ENCODE measurements around the gene KCNMA1. TPM values are rescaled to one million over a fixed set of nuclear protein-coding genes. Genes with fewer than 3 reads are reported as not detected.

KCNMA1 gene
- polyA plus RNA-seq, 1 donor from 2014 or later, result 60.8 TPM

DNA sequence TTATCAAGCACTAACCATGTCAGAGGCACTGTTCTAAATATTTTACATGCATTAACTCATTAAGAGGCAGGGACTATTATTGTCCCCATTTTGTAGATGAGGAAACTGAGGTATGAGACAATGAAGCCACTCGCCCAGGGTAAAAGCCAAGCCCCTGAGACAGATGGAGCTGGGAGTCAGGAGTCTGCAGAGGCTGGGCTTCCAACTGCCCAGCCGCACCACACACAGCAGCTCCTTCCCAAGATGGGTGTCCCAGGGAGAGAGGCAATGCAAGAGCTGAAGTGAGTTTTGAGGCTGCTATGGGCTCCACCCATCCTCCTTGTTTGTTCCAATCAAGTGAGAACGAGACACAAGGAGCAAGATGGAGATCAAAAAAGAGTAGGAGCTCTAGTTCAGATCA lies 244.2 kb downstream of the KCNMA1 start:
- Histone ChIP-seq H3K9me3 (ENCODE audit: low read length) (no peaks in the 10 kb centered on the region), H4K20me1 (ENCODE audit: insufficient read depth) (no peaks in the 10 kb centered on the region), H3K27ac (ENCODE audit: low read length) (no peak overlapping the region), H2AFZ (ENCODE audit: low read depth, low read length) (no peak overlapping the region), H3K9me2 (ENCODE audit: insufficient read depth, low read length) (no peaks in the 10 kb centered on the region), H3K9ac (ENCODE audit: low read length) (no peak overlapping the region), H3K36me3 (ENCODE audit: insufficient read depth, low read length) (no peaks in the 10 kb centered on the region), H3K79me2 (replicated peaks; ENCODE audit: insufficient read depth, low read length) (no peaks in the 10 kb centered on the region), H3K4me3 (ENCODE audit: low read length) (no peak overlapping the region), H3K27me3 (ENCODE audit: insufficient read depth, low read depth, low read length) (no peaks in the 10 kb centered on the region), H3K4me2 (ENCODE audit: low read length) (no peak overlapping the region), H3F3A (ENCODE audit: insufficient read depth, low read length, poor library complexity, severe bottlenecking) (no peaks in the 10 kb centered on the region)
- TF ChIP-seq REST (IDR thresholded peaks at IDR 0.05; ENCODE audit: borderline replicate concordance) (no peak), CTCF (IDR thresholded peaks at IDR 0.05; ENCODE audit: poor library complexity, severe bottlenecking) (no peak), POLR2AphosphoS5 (IDR thresholded peaks at IDR 0.05) (no peak), TAF1 (IDR thresholded peaks at IDR 0.05; ENCODE audit: low read depth) (no peak), MXI1 (conservative IDR thresholded peaks at IDR 0.05; ENCODE audit: poor library complexity, severe bottlenecking) (no peak), SMC3 (conservative IDR thresholded peaks at IDR 0.05; ENCODE audit: poor library complexity) (no peak), EZH2 (IDR thresholded peaks at IDR 0.05; ENCODE audit: borderline replicate concordance, insufficient read depth, low read length, poor library complexity, severe bottlenecking) (no peak), EP300 (conservative IDR thresholded peaks at IDR 0.05; ENCODE audit: poor library complexity, severe bottlenecking) (no peak), RAD21 (conservative IDR thresholded peaks at IDR 0.05) (no peak)

DNA sequence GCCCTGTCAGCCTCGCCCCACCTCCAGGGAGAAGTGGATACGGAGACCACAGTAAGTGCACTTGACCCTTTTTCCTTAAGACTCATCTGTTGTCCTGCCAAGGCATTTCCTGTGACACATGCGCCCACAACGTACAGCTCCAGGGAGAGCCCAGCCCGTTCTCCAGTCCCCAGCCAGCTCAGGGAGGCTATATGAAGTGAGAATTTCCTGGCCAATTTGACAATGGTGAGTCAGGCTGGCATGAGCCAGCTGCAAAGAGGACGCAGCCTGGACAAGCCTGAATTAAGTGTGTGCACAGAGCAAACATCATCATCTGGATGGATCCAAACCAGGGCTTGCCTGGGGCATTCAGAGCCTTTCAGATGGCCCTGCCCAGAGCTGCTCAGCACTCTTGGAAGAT lies 244.8 kb downstream of the KCNMA1 start:
- H3K9me2 ChIP-seq (ENCODE audit: insufficient read depth, low read length), result no peaks in the 10 kb centered on the region
- TF ChIP-seq EZH2 (IDR thresholded peaks at IDR 0.05; ENCODE audit: borderline replicate concordance, insufficient read depth, low read length, poor library complexity, severe bottlenecking) (no peak), REST (IDR thresholded peaks at IDR 0.05; ENCODE audit: borderline replicate concordance) (no peak), POLR2AphosphoS5 (IDR thresholded peaks at IDR 0.05) (no peak), CTCF (IDR thresholded peaks at IDR 0.05; ENCODE audit: poor library complexity, severe bottlenecking) (no peak), SMC3 (conservative IDR thresholded peaks at IDR 0.05; ENCODE audit: poor library complexity) (no peak), RAD21 (conservative IDR thresholded peaks at IDR 0.05) (no peak), TAF1 (IDR thresholded peaks at IDR 0.05; ENCODE audit: low read depth) (no peak), EP300 (conservative IDR thresholded peaks at IDR 0.05; ENCODE audit: poor library complexity, severe bottlenecking) (no peak), MXI1 (conservative IDR thresholded peaks at IDR 0.05; ENCODE audit: poor library complexity, severe bottlenecking) (no peak)
- no peak overlapping the region for H3K9ac ChIP-seq (ENCODE audit: low read length)
- H3F3A ChIP-seq (ENCODE audit: insufficient read depth, low read length, poor library complexity, severe bottlenecking), result no peaks in the 10 kb centered on the region
- no peak overlapping the region for H3K4me3 ChIP-seq (ENCODE audit: low read length)
- H2AFZ ChIP-seq (ENCODE audit: low read depth, low read length), result no peak overlapping the region
- H4K20me1 ChIP-seq (ENCODE audit: insufficient read depth), result no peaks in the 10 kb centered on the region
- H3K36me3 ChIP-seq (ENCODE audit: insufficient read depth, low read length), result no peaks in the 10 kb centered on the region
- H3K27ac ChIP-seq (ENCODE audit: low read length), result no peak overlapping the region
- no peaks in the 10 kb centered on the region for H3K9me3 ChIP-seq (ENCODE audit: low read length)
- no peak overlapping the region for H3K4me2 ChIP-seq (ENCODE audit: low read length)
- H3K27me3 ChIP-seq (ENCODE audit: insufficient read depth, low read depth, low read length), result no peaks in the 10 kb centered on the region
- H3K79me2 ChIP-seq (replicated peaks; ENCODE audit: insufficient read depth, low read length), result no peaks in the 10 kb centered on the region

All from neural cell (in vitro differentiated cells).